Activated naive CD4-positive, alpha-beta T cell treated with anti-CD3 and anti-CD28 coated beads, Interleukin-2, amount 50 U/mL, for 24 hours (primary cell): ENCODE measurements around the gene POMGNT1.

ENCODE experiments used
- H3K27ac Mint-ChIP-seq: one replicate; pipeline ENCODE4 v1.8.0; 2021; ENCODE audit warnings: mild to moderate bottlenecking, mixed read lengths
- H3K27me3 Mint-ChIP-seq: one replicate; pipeline ENCODE4 v1.8.0; 2021; ENCODE audit warnings: mixed read lengths
- H3K36me3 Mint-ChIP-seq: one replicate; pipeline ENCODE4 v1.8.0; 2021; ENCODE audit warnings: mixed read lengths
- H3K4me1 Mint-ChIP-seq: one replicate; pipeline ENCODE4 v1.8.0; 2021; ENCODE audit warnings: mixed read lengths
- H3K4me3 Mint-ChIP-seq: one replicate; pipeline ENCODE4 v1.8.0; 2021; ENCODE audit warnings: mild to moderate bottlenecking, mixed read lengths
- H3K9me3 Mint-ChIP-seq: one replicate; pipeline ENCODE4 v1.8.0; 2021; ENCODE audit warnings: mixed read lengths

Gene POMGNT1

GRCh38 chr1:46220808-46221207, 22.6 kb upstream of the POMGNT1 start:
- Mint-ChIP-seq H3K27me3 (no peaks in the 10 kb centered on the region), H3K4me1 (peaks cover 5% of the 10 kb centered on the region), H3K4me3 (no peak overlapping the region), H3K27ac (no peak overlapping the region), H3K9me3 (no peaks in the 10 kb centered on the region), H3K36me3 (no peaks in the 10 kb centered on the region)

DNA sequence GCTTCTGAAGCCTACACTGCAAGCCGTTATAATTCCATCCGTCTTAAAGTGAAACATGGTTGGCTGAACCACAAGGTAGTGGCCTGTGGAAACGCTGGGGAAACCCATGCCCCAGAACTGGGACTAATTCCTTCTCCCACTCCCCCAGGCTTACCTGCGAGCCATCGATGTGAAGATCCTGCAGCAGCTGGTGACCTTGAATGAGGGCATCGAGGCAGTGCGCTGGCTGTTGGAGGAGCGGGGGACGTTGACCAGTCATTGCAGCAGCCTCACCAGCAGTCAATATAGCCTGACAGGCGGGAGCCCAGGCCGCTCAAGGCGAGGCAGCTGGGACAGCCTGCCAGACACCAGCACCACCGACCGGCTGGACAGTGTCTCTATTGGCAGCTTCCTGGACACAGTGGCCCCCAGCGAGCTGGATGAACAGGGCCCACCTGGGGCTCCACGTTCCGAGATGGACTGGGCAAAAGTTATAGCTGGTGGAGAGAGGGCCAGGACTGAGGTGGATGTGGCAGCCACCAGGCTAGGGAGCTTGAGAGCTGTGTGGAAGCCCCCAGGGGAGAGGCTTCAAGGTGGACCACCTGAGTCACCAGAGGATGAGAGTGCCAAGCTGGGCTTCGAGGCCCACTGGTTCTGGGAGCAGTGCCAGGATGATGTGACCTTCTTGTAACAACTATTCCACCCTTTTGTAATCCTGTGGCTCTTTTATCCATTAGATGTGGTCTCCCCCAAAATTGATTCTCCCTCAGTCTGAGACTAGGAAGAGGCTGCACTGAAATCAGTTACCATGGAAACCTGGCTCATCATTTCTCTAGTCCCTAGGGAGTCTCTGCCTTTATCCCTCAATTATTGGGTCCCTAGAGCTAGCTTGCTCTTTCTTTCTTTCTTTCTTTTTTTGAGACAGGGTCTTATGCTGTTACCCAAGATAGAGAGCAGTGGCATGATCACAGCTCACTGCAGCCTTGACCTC, 21.6 kb upstream of the POMGNT1 start:
- Mint-ChIP-seq H3K36me3 (no peaks in the 10 kb centered on the region), H3K4me3 (no peak overlapping the region)

DNA sequence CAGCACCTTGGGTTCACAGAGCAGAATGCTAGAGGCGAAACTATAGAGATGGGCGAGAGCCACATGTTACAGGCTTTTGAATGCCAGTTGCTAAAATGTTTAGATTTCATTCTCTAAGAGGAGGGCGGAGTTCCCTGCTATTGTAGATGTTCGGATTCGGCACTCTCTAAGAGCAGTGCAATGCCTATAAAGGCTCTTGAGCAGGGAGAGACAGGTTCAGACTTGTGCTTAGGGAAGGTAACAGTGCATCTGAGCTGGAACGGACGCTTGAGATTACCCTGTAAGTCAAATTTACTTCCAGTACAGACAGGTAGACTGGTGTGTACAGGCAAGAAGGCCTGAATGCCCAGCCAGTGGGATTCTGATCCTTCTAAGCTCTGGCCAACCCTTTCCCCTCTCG, 20.2 kb upstream of the POMGNT1 start:
- H3K4me3 Mint-ChIP-seq, result no peak overlapping the region
- no peaks in the 10 kb centered on the region for H3K36me3 Mint-ChIP-seq
- no peak overlapping the region for H3K27ac Mint-ChIP-seq
- peaks cover 2% of the 10 kb centered on the region for H3K4me1 Mint-ChIP-seq
- no peaks in the 10 kb centered on the region for H3K27me3 Mint-ChIP-seq
- no peaks in the 10 kb centered on the region for H3K9me3 Mint-ChIP-seq

More for the DNA sequence above, 21.6 kb upstream of the POMGNT1 start:
- Mint-ChIP-seq H3K27ac (no peak overlapping the region), H3K9me3 (no peaks in the 10 kb centered on the region), H3K4me1 (peaks cover 5% of the 10 kb centered on the region), H3K27me3 (no peaks in the 10 kb centered on the region)

- no peaks in the 10 kb centered on the region for H3K36me3 Mint-ChIP-seq
- no peaks in the 10 kb centered on the region for H3K4me1 Mint-ChIP-seq
- no peak overlapping the region for H3K27ac Mint-ChIP-seq
- H3K27me3 Mint-ChIP-seq, result no peaks in the 10 kb centered on the region
- no peaks in the 10 kb centered on the region for H3K9me3 Mint-ChIP-seq
- no peak overlapping the region for H3K4me3 Mint-ChIP-seq
These were observed 17.3 kb upstream of the POMGNT1 start for GRCh38 chr1:46215504-46215903.

DNA sequence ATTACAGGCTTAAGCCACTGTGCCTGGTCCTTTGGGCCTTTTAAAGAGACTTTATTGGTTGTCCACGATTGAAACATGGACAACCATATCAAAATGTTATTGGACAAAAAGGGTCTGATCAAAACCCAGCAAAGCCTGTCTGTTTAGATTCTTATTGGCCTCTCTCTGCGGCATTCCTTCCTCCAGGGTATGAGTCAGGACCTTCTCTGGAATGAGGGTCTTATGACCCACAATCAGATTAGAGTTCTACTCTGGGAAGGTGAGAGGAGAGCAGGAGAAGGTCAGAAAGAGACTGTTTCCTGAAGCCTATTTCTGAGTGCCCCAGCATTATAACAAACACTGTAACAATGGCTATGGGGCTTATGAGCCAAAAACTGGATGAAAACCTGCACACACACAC, 12.8 kb upstream of the POMGNT1 start:
- Mint-ChIP-seq H3K36me3 (no peaks in the 10 kb centered on the region), H3K4me3 (no peak overlapping the region), H3K9me3 (no peaks in the 10 kb centered on the region), H3K27ac (no peak overlapping the region), H3K27me3 (no peaks in the 10 kb centered on the region), H3K4me1 (no peaks in the 10 kb centered on the region)

GRCh38 chr1:46210561-46210960, 12.3 kb upstream of the POMGNT1 start:
- no peaks in the 10 kb centered on the region for H3K36me3 Mint-ChIP-seq
- no peak overlapping the region for H3K4me3 Mint-ChIP-seq
- H3K27me3 Mint-ChIP-seq, result no peaks in the 10 kb centered on the region
- no peaks in the 10 kb centered on the region for H3K9me3 Mint-ChIP-seq
- no peaks in the 10 kb centered on the region for H3K4me1 Mint-ChIP-seq
- H3K27ac Mint-ChIP-seq, result no peak overlapping the region

GRCh38 chr1:46206399-46206798, 8.2 kb upstream of the POMGNT1 start:
- no peak overlapping the region for H3K4me3 Mint-ChIP-seq
- H3K4me1 Mint-ChIP-seq, result peaks cover 16% of the 10 kb centered on the region
- no peak overlapping the region for H3K27ac Mint-ChIP-seq
- H3K27me3 Mint-ChIP-seq, result no peaks in the 10 kb centered on the region
- no peaks in the 10 kb centered on the region for H3K9me3 Mint-ChIP-seq
- no peaks in the 10 kb centered on the region for H3K36me3 Mint-ChIP-seq

DNA sequence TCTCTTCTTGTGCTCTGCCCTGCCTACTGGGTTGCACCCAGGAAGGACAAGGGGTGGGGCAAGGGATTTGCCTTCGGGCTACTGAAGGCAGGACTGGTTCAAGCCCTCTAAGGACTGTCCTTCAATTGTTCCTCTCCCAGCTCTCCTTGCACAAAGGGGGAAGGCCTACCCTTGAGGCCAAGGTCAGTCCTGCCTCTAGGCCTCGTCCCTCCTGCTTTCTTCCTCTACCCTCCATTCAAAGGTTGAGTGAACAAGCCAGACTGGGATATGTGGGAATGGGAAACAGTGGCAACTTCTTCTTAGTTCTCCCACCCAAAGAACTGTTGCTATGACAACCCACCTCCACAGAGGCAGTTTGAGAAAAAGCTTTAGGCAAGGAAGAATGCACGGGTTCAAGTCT, 7.6 kb upstream of the POMGNT1 start:
- Mint-ChIP-seq H3K27me3 (no peaks in the 10 kb centered on the region), H3K4me1 (peaks cover 16% of the 10 kb centered on the region), H3K9me3 (no peaks in the 10 kb centered on the region), H3K4me3 (no peak overlapping the region), H3K27ac (no peak overlapping the region), H3K36me3 (no peaks in the 10 kb centered on the region)

GRCh38 chr1:46205141-46205540, 6.9 kb upstream of the POMGNT1 start:
- H3K27ac Mint-ChIP-seq, result no peak overlapping the region
- no peak overlapping the region for H3K4me3 Mint-ChIP-seq

DNA sequence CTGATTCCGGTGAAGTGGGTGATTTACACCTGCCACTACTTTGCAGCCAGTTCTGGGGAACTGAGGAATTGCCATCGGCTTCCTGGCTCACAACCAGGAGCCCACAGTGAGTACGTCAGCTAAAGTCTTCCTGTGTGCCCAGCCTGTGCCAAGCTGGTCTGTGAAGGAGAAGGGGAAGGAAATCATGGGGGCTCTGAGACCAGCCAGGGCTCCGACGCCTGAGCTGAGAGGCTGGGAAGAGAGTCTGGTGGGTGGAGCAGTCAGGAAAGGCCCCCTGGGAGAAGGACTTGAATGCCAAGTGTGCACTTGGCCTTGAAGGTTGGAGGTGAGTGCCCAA, 6.1 kb upstream of the POMGNT1 start:
- H3K27me3 Mint-ChIP-seq, result no peaks in the 10 kb centered on the region
- no peaks in the 10 kb centered on the region for H3K9me3 Mint-ChIP-seq
- H3K27ac Mint-ChIP-seq, result no peak overlapping the region

More at GRCh38 chr1:46205141-46205540, 6.9 kb upstream of the POMGNT1 start:
- no peaks in the 10 kb centered on the region for H3K36me3 Mint-ChIP-seq
- H3K27me3 Mint-ChIP-seq, result no peaks in the 10 kb centered on the region
- peaks cover 16% of the 10 kb centered on the region for H3K4me1 Mint-ChIP-seq
- no peaks in the 10 kb centered on the region for H3K9me3 Mint-ChIP-seq

DNA sequence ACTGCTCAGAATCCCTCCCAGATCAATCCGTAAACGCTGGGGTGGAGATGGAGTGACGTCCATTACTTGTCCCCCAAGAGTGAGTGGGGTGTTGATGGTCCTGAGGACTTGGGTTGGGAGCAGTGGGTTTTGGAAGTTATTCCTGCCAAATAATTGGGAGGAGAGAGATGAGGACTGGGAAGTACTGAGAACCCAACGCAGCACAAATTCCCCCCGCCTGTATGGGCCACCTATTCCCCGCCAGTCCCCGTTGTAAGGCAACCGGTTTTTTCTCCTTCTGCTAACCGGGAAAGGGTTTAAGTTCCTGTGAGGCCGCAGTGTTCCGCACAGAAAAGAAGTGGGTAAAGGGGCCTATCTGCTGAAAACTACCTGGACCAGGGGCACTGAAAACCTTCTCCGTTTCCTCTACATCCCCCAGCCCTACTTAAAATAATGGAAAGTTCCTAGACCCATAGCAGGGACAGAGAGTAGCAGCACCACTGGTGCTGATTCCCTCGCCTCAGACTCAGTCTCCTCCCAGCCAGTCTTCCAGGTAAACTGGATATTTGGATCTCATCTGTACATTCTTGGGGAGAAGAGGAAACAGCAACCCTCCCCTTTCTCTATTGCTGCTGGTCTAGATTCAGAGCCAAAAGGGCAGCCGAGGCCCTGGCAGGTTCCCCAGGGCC, 5.6 kb upstream of the POMGNT1 start:
- H3K27me3 Mint-ChIP-seq, result no peaks in the 10 kb centered on the region
- H3K4me1 Mint-ChIP-seq, result peaks cover 20% of the 10 kb centered on the region
- peak overlapping the region; percentile 47 for H3K4me3 Mint-ChIP-seq
- H3K27ac Mint-ChIP-seq, result no peak overlapping the region
- H3K36me3 Mint-ChIP-seq, result no peaks in the 10 kb centered on the region
- no peaks in the 10 kb centered on the region for H3K9me3 Mint-ChIP-seq

More for the DNA sequence above, 6.1 kb upstream of the POMGNT1 start:
- Mint-ChIP-seq H3K4me1 (peaks cover 16% of the 10 kb centered on the region), H3K4me3 (no peak overlapping the region), H3K36me3 (no peaks in the 10 kb centered on the region)

GRCh38 chr1:46199233-46199749, 1.1 kb upstream of the POMGNT1 start:
- Mint-ChIP-seq H3K4me1 (peaks cover 36% of the 10 kb centered on the region), H3K36me3 (no peaks in the 10 kb centered on the region), H3K27ac (no peak overlapping the region), H3K4me3 (peak overlapping the region; percentile 86), H3K9me3 (no peaks in the 10 kb centered on the region), H3K27me3 (no peaks in the 10 kb centered on the region)

- Mint-ChIP-seq H3K27ac (peak overlapping the region; percentile 65), H3K4me3 (peak overlapping the region; percentile 87), H3K4me1 (peaks cover 23% of the 10 kb centered on the region), H3K27me3 (no peaks in the 10 kb centered on the region), H3K9me3 (no peaks in the 10 kb centered on the region), H3K36me3 (no peaks in the 10 kb centered on the region)
These were observed 672 bp downstream of the POMGNT1 start for GRCh38 chr1:46197560-46197963.

DNA sequence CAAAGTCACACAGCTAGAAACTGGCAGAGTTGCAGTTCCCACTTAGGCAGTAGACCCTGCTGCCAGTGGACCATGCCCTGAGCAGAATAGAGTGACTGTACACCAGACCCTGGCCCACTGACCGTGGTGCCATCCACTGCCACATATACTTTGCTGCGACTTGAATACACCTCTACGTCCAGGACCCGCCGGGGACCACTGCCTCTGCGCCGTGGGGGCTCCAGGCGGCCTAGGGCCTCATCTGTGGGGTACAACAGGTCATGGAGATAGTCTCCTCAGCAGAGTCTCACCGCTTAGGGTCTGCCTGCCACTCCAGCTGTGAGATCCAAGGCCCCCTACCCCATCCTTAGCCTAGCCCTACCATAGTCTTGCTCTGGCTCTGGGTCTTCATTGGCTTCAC, 1.6 kb downstream of the POMGNT1 start:
- Mint-ChIP-seq H3K27me3 (no peaks in the 10 kb centered on the region), H3K4me3 (peak overlapping the region; percentile 36), H3K27ac (no peak overlapping the region), H3K9me3 (no peaks in the 10 kb centered on the region), H3K36me3 (no peaks in the 10 kb centered on the region), H3K4me1 (peaks cover 21% of the 10 kb centered on the region)

DNA sequence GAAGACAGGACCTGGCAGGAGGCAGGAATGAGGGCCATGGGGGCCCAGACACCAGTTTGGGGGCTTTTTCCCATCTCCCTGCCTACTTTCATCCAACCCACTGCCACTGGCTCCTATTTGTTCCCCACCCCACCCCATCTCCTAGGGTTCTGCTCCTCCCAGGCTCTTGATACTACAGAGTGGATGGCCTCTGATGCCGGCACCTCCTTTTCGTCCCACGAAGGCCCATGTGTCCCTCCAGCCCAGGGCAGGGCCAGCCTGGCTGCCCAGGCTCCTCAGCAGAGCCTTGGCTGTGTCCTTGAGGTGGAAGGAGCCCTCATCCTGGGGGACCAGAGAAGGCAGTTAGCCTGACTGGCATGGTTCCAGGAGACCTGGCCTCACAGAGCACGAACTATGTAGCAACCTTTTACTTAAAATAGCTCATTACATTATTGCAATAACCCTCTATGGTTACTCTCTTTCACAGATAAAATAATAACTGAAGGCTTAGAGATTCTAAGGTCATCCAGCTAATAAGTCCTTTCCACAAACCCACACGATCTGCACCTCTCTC, 3.5 kb downstream of the POMGNT1 start:
- H3K27ac Mint-ChIP-seq, result no peak overlapping the region
- H3K4me3 Mint-ChIP-seq, result no peak overlapping the region
- H3K4me1 Mint-ChIP-seq, result peaks cover 21% of the 10 kb centered on the region
- no peaks in the 10 kb centered on the region for H3K27me3 Mint-ChIP-seq
- no peaks in the 10 kb centered on the region for H3K9me3 Mint-ChIP-seq
- no peaks in the 10 kb centered on the region for H3K36me3 Mint-ChIP-seq
